Coronary artery (tissue), 2 donors: ENCODE data around the gene GALR1.

ENCODE experiments used
- DNase-seq: peaks from one replicate; pipeline ENCODE4 v3.0.0-alpha.2; 2017; ENCODE audit warnings: low spot score
- H3K27ac ChIP-seq, 2 donors: fragments of 200-600 bp; sonication (generic); one replicate each; pipeline ENCODE4 v1.5.1; 2016 to 2019
- H3K4me3 ChIP-seq: fragments of 200-600 bp; sonication (generic); 2 replicates; pipeline ENCODE4 v1.5.1; 2016; ENCODE audit warnings: mild to moderate bottlenecking, moderate library complexity
- CTCF ChIP-seq: fragments of 200-600 bp; sonication (generic); IDR thresholded peaks from one replicate; pipeline ENCODE4 v1.5.1; 2019; ENCODE audit warnings: antibody characterized with exemption

The GALR1 gene

GRCh38 chr18:77316641-77317040 lies 67.0 kb downstream of the GALR1 start:
- Histone ChIP-seq H3K27ac (no peak overlapping the region), H3K4me3 (no peak overlapping the region)
- no peak for TF ChIP-seq CTCF
- no peak for DNase-seq

GRCh38 chr18:77320971-77321559 lies 71.4 kb downstream of the GALR1 start:
- no peak for DNase-seq
- Histone ChIP-seq H3K27ac (no peak overlapping the region), H3K4me3 (no peak overlapping the region)
- TF ChIP-seq CTCF, result no peak

GRCh38 chr18:77321823-77322805 lies 72.5 kb downstream of the GALR1 start:
- no peak for DNase-seq
- no peak for TF ChIP-seq CTCF
- no peak overlapping the region for H3K27ac ChIP-seq
- no peak overlapping the region for H3K4me3 ChIP-seq

- no peak for DNase-seq
- Histone ChIP-seq H3K27ac (no peak overlapping the region), H3K4me3 (no peak overlapping the region)
- TF ChIP-seq CTCF, result no peak
These were observed 74.1 kb downstream of the GALR1 start for GRCh38 chr18:77323640-77324299.
